Hepatocyte (in vitro differentiated cells): ENCODE data around the gene BNIP5.

ENCODE experiments used
- CTCF ChIP-seq: fragments of 200-600 bp; sonication (generic); IDR thresholded peaks from 2 replicates; pipeline ENCODE4 v1.5.1; 2016; ENCODE audit warnings: antibody characterized with exemption, mild to moderate bottlenecking; ENCODE audit not compliant: poor library complexity
- EZH2phosphoT487 ChIP-seq: fragments of 200-600 bp; sonication (generic); IDR thresholded peaks from one replicate; pipeline ENCODE4 v1.6.1; 2018; ENCODE audit warnings: antibody characterized with exemption, mild to moderate bottlenecking, low read depth, moderate library complexity; ENCODE audit not compliant: unreplicated experiment, severe bottlenecking

GRCh38 chr6:36350681-36351571 lies 14.2 kb upstream of the BNIP5 start:
- no peak for TF ChIP-seq CTCF
- TF ChIP-seq EZH2phosphoT487, result no peak
